SK-N-DZ (cell line): Measurements from ENCODE around the gene TTYH2.

Source experiments
- DNase-seq: peaks from one replicate; pipeline ENCODE4 v3.0.0-alpha.2; 2015; ENCODE audit warnings: low spot score

The TTYH2 gene

DNA sequence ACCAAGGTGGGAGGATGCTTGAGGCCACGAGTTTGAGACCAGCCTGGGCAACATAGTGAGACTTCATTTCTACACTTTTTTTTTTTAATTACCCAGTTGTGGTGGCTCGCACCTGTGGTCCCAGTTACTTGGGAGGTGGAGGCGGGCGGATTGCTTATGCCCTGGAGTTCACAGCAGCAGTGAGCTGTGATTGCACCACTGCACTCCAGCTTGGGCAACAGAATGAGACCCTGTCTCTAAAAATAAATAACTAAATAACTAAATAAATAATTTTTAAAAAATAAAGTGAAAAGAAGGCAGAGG, 70.0 kb downstream of the TTYH2 start:
- no peak for DNase-seq

DNA sequence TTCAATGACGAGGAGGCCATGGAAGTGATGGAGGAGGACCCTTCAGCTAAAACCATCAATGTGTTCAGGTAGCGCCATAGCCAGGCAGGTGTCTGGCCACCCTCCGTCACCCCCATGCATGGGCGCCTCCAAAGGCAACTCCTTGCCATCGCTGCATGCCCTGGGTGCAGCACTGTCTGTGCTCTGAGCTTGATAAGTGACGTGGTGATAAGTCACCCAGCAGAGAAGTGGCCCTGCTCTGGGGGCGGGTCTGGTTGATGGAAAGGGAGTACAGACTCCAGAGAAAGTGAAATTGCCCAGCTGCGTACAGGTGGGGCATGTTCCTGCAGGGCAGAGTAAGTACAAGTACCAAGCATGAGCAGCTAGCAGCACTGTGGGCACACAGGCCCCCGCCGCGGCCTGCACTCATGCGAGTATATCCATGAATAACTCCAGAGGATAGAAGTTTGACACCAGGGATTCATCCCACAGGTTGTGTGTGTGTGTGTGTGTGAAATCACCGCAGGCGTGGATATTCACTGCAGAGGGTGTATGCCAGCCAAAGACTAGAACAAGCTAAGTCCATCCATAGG, 73.7 kb downstream of the TTYH2 start:
- no peak for DNase-seq

GRCh38 chr17:74288785-74289184, 75.4 kb downstream of the TTYH2 start:
- no peak for DNase-seq

GRCh38 chr17:74289688-74290087, 76.3 kb downstream of the TTYH2 start:
- no peak for DNase-seq

DNA sequence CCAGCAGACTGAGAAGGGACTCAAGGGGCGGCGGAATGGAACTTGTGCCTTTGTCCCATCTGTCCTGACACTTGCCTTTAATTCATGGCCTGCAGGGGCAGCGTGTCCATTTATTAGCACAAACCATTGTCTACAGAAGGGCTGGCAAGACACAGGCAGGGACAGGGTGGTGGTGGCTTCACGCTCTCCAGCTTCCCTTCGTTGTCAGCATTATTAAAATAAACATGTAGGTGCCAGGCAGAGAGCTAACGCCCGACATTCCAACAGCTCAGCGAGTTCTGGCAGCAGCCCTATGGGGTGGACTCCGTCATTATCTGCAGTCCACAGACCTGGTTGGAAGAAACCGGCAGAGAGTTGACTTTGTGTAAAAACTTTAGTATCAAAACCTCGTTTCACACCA, 77.0 kb downstream of the TTYH2 start:
- DNase-seq, result no peak

DNA sequence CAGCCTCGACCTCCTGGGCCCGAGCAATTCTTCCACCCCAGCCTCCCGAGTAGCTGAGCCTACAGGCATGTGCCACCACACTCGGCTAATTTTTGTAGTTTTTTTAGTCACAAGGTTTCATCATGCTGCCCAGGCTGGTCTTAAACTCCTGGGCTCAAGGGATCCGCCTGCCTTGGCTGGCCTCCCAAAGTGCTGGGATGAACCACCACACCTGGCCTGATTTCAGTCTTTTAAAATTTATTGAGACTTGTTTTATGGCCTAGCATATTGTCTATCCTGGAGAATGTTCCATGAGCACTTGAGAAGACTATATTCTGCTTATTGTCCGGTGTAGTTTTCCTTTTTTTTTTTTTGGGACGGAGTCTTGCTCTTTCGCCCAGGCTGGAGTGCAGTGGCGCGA, 79.1 kb downstream of the TTYH2 start:
- DNase-seq, result no peak

GRCh38 chr17:74295625-74296547, 82.5 kb downstream of the TTYH2 start:
- DNase-seq, result no peak

DNA sequence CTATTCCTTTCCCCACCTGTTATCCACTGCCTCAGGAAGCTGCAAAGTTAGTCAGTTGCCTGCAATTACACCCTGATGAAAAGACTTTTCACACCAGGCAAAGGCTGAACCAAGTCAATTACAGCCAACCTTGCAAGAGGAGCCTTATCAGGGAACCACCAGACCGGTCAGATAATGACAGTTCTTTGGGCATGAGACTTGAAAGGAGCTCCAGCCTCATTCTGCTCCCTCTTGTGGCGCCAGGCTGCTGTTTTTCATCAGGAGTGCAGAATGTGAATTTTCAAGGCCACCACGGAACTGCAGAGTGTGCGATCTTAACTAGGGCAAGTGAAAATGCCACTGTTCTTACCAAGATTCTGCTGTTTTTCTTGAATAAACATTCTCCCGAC, 83.2 kb downstream of the TTYH2 start:
- peak; percentile 69 for DNase-seq

DNA sequence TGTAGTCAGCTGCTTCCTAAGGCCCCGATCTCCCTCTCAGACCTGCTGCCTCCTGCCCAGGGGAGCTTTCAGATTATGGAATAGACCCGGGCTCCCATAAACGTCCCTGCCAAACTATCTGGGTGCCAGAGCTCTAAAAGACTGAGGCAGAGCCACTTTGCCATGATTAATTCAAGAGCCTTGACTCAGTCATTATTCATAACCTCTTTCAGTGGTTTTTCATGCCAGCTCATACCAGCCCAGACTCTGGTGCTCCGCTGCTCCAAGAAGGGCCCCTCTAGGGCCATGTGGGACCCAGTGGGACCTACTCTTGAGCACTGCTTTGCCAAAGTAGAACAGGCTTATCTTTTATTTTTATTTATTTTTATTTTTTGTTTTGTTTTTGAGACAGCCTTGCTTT, 84.6 kb downstream of the TTYH2 start:
- DNase-seq, result no peak

GRCh38 chr17:74298778-74299177, 85.4 kb downstream of the TTYH2 start:
- no peak for DNase-seq

- DNase-seq, result no peak
Observed at GRCh38 chr17:74299226-74300009, 86.0 kb downstream of the TTYH2 start.

- DNase-seq, result no peak
Observed at GRCh38 chr17:74303305-74303704, 89.9 kb downstream of the TTYH2 start.

DNA sequence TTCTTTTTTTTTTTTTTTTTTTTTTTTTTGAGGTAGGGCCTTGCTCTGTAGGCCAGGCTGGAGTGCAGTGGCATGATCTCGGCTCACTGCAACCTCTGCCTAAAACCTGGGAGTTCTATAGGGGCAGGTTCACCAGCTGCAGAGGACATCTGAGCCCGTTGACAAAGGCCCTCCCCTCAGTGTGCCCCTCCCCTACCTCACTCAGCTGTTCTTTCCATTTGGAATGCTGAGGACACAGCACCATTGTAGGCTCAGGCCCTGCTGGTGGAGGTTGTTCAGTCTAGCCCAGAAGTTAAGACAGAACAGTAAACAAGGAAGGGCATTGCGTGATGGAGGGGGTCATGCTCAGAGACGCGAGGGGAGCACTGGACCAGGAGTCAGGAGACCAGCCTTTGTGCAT, 90.8 kb downstream of the TTYH2 start:
- no peak for DNase-seq

GRCh38 chr17:74305865-74306654, 92.7 kb downstream of the TTYH2 start:
- DNase-seq, result no peak

- no peak for DNase-seq
Observed at GRCh38 chr17:74307984-74308773, 94.8 kb downstream of the TTYH2 start.

GRCh38 chr17:74309902-74310301, 96.5 kb downstream of the TTYH2 start:
- DNase-seq, result no peak
